Chondrocyte (in vitro differentiated cells): Measurements from ENCODE around the gene RPS6KA1. TPM values are rescaled to one million over a fixed set of nuclear protein-coding genes. Genes with fewer than 3 reads are reported as not detected.

Experiments used
- DNase-seq: peaks from one replicate; pipeline ENCODE4 v3.0.0; 2021; ENCODE audit warnings: mixed read lengths, low spot score
- H3K27ac Mint-ChIP-seq: one replicate; pipeline ENCODE4 v1.8.0; 2021; ENCODE audit warnings: mild to moderate bottlenecking, moderate library complexity, mixed read lengths; ENCODE audit not compliant: unreplicated experiment
- H3K27me3 Mint-ChIP-seq: 2 replicates; pipeline ENCODE4 v1.8.0; 2021; ENCODE audit warnings: low read depth, mixed read lengths
- H3K36me3 Mint-ChIP-seq: 2 replicates; pipeline ENCODE4 v1.8.0; 2021; ENCODE audit warnings: low read depth, mixed read lengths
- H3K4me1 Mint-ChIP-seq: 2 replicates; pipeline ENCODE4 v1.8.0; 2021; ENCODE audit warnings: low read depth, mild to moderate bottlenecking, mixed read lengths
- H3K4me3 Mint-ChIP-seq: one replicate; pipeline ENCODE4 v1.8.0; 2021; ENCODE audit warnings: mild to moderate bottlenecking, moderate library complexity, mixed read lengths; ENCODE audit not compliant: unreplicated experiment
- H3K9me3 Mint-ChIP-seq: 2 replicates; pipeline ENCODE4 v1.8.0; 2021; ENCODE audit warnings: low read depth, mixed read lengths
- total RNA-seq: library from RNA; stranded (reverse); gene quantifications from 3 replicates; pipeline ENCODE4 v1.2.1, GENCODE V29; 2021
- TF ChIP-seq, protein P1 (sequence below): fragments of 200-600 bp; sonication (generic); IDR thresholded peaks from 2 replicates; pipeline ENCODE4 v1.5.0; 2021; ENCODE audit warnings: antibody characterized with exemption, mild to moderate bottlenecking, moderate library complexity

Gene RPS6KA1
- total RNA-seq, 1 donor from 2014 or later: 4.4 TPM

DNA sequence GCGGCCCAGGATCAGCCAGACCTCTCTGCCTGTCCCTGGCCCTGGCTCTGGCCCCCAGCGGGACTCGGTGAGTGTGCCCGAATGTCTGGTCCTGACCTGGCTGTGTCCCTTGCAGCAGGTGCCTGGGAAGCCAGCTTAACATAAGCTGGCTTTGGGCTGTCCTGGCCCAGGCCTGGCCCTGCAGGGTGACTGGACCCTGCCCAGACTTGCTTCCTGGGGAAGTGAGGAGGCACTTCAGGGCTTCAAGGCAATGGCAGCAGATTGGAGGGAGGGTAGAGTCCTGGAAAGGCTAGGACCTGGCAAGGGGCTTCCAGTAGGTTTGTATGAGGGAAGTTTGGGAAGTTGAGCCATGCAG, 16.4 kb downstream of the RPS6KA1 start:
- H3K4me1 Mint-ChIP-seq: no peaks in the 10 kb centered on the region
- H3K27ac Mint-ChIP-seq: no peak overlapping the region
- no peaks in the 10 kb centered on the region for H3K27me3 Mint-ChIP-seq
- DNase-seq: no peak
- TF ChIP-seq, protein P1, sequence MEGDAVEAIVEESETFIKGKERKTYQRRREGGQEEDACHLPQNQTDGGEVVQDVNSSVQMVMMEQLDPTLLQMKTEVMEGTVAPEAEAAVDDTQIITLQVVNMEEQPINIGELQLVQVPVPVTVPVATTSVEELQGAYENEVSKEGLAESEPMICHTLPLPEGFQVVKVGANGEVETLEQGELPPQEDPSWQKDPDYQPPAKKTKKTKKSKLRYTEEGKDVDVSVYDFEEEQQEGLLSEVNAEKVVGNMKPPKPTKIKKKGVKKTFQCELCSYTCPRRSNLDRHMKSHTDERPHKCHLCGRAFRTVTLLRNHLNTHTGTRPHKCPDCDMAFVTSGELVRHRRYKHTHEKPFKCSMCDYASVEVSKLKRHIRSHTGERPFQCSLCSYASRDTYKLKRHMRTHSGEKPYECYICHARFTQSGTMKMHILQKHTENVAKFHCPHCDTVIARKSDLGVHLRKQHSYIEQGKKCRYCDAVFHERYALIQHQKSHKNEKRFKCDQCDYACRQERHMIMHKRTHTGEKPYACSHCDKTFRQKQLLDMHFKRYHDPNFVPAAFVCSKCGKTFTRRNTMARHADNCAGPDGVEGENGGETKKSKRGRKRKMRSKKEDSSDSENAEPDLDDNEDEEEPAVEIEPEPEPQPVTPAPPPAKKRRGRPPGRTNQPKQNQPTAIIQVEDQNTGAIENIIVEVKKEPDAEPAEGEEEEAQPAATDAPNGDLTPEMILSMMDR: no peak
- H3K9me3 Mint-ChIP-seq: no peaks in the 10 kb centered on the region
- no peak overlapping the region for H3K4me3 Mint-ChIP-seq
- H3K36me3 Mint-ChIP-seq: no peaks in the 10 kb centered on the region

DNA sequence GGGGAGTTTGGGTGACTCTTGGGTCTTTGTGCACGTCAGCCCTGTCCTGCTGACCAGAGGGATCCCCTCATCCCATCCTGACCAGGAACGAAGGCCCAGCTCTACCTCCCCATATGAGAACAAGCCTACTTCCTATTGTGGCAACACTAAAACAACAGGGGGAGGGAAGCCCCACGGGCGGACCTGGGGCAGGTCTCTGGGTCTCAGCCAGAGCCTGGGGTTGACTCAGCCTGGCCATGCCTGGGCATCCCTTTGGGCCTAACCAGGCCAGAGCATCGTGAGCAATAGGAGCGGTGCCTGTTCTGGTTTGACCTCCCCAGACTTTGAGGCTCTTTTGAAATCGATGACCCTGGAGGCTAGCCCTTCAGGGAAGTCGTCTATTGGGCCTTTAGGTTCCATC, 16.8 kb downstream of the RPS6KA1 start:
- Mint-ChIP-seq H3K36me3 (no peaks in the 10 kb centered on the region), H3K27ac (no peak overlapping the region), H3K4me3 (no peak overlapping the region), H3K9me3 (no peaks in the 10 kb centered on the region), H3K27me3 (no peaks in the 10 kb centered on the region), H3K4me1 (no peaks in the 10 kb centered on the region)
- DNase-seq: no peak
- TF ChIP-seq, protein P1: no peak

DNA sequence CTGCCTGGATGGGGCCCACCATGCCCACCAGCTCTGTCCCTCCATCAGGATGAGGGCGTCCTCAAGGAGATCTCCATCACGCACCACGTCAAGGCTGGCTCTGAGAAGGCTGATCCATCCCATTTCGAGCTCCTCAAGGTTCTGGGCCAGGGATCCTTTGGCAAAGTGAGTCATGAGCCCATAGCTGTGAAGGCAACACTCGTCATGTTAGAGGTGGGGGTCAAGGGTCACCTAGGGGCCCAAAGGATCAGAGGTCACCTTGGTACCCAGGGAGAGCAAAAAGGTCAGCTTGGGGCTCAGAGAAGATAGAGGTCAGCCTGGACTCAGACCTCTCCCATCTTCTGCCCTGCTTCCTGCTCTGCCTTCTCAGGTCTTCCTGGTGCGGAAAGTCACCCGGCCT, 17.3 kb downstream of the RPS6KA1 start:
- Mint-ChIP-seq H3K27ac (no peak overlapping the region), H3K9me3 (no peaks in the 10 kb centered on the region), H3K4me3 (no peak overlapping the region), H3K36me3 (no peaks in the 10 kb centered on the region), H3K27me3 (no peaks in the 10 kb centered on the region), H3K4me1 (no peaks in the 10 kb centered on the region)
- no peak for DNase-seq
- TF ChIP-seq, protein P1: no peak

DNA sequence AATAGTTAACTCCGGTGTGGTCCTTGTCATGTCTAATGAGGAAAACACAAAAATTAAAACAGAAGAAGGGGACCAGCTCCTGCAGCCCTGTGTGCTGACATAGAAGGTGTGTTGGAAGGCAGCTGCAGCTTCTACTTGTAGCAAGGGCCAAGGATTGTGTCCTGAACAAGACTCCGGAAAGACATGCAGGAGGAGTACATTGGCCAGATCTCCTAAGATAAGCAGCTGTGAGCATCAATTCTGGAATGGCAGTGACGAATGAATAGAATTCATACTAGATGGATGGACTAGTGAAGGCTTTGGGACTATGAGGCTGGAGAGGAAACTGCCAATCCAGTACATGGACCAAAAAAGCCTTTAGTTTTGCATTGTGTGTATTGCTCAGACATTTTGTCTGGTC, 19.3 kb downstream of the RPS6KA1 start:
- TF ChIP-seq, protein P1: no peak
- Mint-ChIP-seq H3K4me1 (no peaks in the 10 kb centered on the region), H3K36me3 (no peaks in the 10 kb centered on the region), H3K4me3 (no peak overlapping the region), H3K9me3 (no peaks in the 10 kb centered on the region), H3K27me3 (no peaks in the 10 kb centered on the region), H3K27ac (no peak overlapping the region)
- DNase-seq: no peak

DNA sequence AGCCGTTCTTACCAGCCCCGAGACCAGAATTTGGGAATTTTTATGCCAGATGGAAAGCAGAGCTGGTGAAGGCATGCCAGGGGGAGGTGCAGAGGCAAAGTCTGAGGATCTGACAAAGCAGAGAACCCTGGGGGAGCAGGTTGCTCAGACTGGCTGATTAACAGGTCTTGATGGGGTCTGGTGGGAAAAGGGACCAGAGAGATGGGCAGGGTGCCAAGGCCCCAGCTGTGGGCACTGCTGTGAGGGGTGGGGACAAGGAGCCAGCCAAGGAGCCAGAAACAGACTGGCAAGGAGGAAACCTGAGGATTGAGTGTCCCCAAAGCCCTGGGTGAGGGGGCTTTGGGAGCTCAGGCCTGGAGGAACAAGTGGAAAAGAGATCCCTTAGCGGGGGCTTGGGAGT, 21.4 kb downstream of the RPS6KA1 start:
- Mint-ChIP-seq H3K4me1 (peaks cover 9% of the 10 kb centered on the region), H3K36me3 (no peaks in the 10 kb centered on the region), H3K27ac (no peak overlapping the region), H3K4me3 (no peak overlapping the region), H3K27me3 (no peaks in the 10 kb centered on the region), H3K9me3 (no peaks in the 10 kb centered on the region)
- DNase-seq: no peak
- TF ChIP-seq, protein P1: no peak
